Fibroblast of lung (primary cell): ENCODE measurements around the gene ERICH2. TPM values are rescaled to one million over a fixed set of nuclear protein-coding genes. Genes with fewer than 3 reads are reported as not detected.

ENCODE experiments used
- DNase-seq, 2 donors: peaks; one replicate each; pipeline versions ENCODE4 v3.0.0 to v3.0.0-alpha.2; 2010; ENCODE audit warnings: low read depth in 2 of 2
- H2AFZ ChIP-seq: 2 replicates; pipeline ENCODE4 v1.5.1; 2012; ENCODE audit warnings: low read length, control low read depth, inconsistent platforms
- H3K27ac ChIP-seq: 2 replicates; pipeline ENCODE4 v1.5.1; 2011; ENCODE audit warnings: low read length, control low read depth; ENCODE audit not compliant: insufficient read depth
- H3K27me3 ChIP-seq: 2 replicates; pipeline ENCODE4 v1.5.1; 2011; ENCODE audit warnings: mild to moderate bottlenecking, low read length; ENCODE audit not compliant: control insufficient read depth, insufficient read depth
- H3K36me3 ChIP-seq: 2 replicates; pipeline ENCODE4 v1.5.1; 2011; ENCODE audit warnings: low read length; ENCODE audit not compliant: control insufficient read depth, insufficient read depth
- H3K4me1 ChIP-seq: 2 replicates; pipeline ENCODE4 v1.5.1; 2011; ENCODE audit warnings: low read length; ENCODE audit not compliant: control insufficient read depth, insufficient read depth; ENCODE audit errors: extremely low read depth
- H3K4me2 ChIP-seq: 2 replicates; pipeline ENCODE4 v1.5.1; 2011; ENCODE audit warnings: low read length, control low read depth; ENCODE audit not compliant: insufficient read depth; ENCODE audit errors: extremely low read depth
- H3K4me3 ChIP-seq, 4 experiments: fragments of 200-600 bp in 1 of 4; sonication (generic) in 1 of 4; replicated peaks in 1 of 4; 2 replicates each; pipeline ENCODE4 v1.5.1; 2011 to 2016; ENCODE audit warnings: low read length in 4 of 4, low read depth in 3 of 4, mild to moderate bottlenecking in 3 of 4, control low read depth in 2 of 4, inconsistent platforms in 1 of 4, mixed read lengths in 1 of 4; ENCODE audit not compliant: insufficient read depth in 1 of 4; ENCODE audit errors: control extremely low read depth in 1 of 4
- H3K79me2 ChIP-seq: 2 replicates; pipeline ENCODE4 v1.5.1; 2012; ENCODE audit warnings: mild to moderate bottlenecking, low read length, inconsistent platforms; ENCODE audit not compliant: control insufficient read depth, insufficient read depth
- H3K9ac ChIP-seq: 2 replicates; pipeline ENCODE4 v1.5.1; 2011; ENCODE audit warnings: mild to moderate bottlenecking, low read length, control low read depth; ENCODE audit not compliant: insufficient read depth
- H3K9me3 ChIP-seq: 2 replicates; pipeline ENCODE4 v1.5.1; 2012; ENCODE audit warnings: low read depth, low read length; ENCODE audit not compliant: control insufficient read depth, insufficient read depth
- H4K20me1 ChIP-seq: 2 replicates; pipeline ENCODE4 v1.5.1; 2011; ENCODE audit warnings: low read length; ENCODE audit not compliant: control insufficient read depth, insufficient read depth; ENCODE audit errors: extremely low read depth
- EZH2 ChIP-seq: IDR thresholded peaks from 2 replicates; pipeline ENCODE4 v1.5.1; 2012; ENCODE audit warnings: low read length, control low read depth, mild to moderate bottlenecking; ENCODE audit errors: missing control alignments
- polyA plus RNA-seq, 2 donors: library from polyadenylated mRNA; depleted of rRNA in 1 of 2; stranded (reverse) in 1 of 2; unstranded in 1 of 2; fragments of >200 nt; gene quantifications; 2 replicates each; pipeline ENCODE4 v1.2.1, GENCODE V29; 2011 to 2012; ENCODE audit warnings: missing spikeins in 1 of 2
- total RNA-seq: library from RNA; depleted of rRNA; stranded (reverse); fragments of >200 nt; gene quantifications from 2 replicates; pipeline ENCODE4 v1.2.1, GENCODE V29; 2014
- TF ChIP-seq, protein P1 (sequence below), 2 donors: IDR thresholded peaks in 1 of 2; conservative IDR thresholded peaks in 1 of 2; 1 replicate in 1 of 2; 2 replicates in 1 of 2; pipeline ENCODE4 v1.5.1; 2011 to 2012; ENCODE audit warnings: low read length in 2 of 2, control low read depth in 1 of 2, inconsistent platforms in 1 of 2, low read depth in 1 of 2, mild to moderate bottlenecking in 1 of 2

ERICH2 gene
- total and polyA plus RNA-seq, 2 donors (not counting 1 experiment from before 2014, with no cell fraction given), result 3.1 TPM; not detected in 1

DNA sequence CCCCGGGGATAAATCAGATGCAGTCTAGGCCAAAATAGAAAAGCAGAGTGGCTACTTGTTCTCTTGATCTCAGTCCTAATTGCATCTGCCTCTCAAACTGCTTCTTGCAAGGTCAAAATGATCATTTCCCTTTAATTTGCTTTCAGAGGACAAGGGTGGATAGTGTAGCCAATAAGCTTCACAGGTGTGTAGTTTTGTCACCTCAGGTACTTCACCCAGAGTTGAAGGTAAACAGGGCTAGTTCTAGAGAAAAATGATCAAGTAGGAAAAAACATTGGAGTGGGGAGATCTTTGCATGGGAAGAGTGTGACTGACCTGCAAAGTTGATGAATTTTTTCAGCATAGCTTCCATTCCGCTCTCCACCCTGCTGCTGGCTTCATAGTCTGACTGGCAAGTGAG, 8.7 kb downstream of the ERICH2 start:
- no peaks in the 10 kb centered on the region for H3K9me3 ChIP-seq
- no peak for TF ChIP-seq EZH2
- TF ChIP-seq, protein P1, sequence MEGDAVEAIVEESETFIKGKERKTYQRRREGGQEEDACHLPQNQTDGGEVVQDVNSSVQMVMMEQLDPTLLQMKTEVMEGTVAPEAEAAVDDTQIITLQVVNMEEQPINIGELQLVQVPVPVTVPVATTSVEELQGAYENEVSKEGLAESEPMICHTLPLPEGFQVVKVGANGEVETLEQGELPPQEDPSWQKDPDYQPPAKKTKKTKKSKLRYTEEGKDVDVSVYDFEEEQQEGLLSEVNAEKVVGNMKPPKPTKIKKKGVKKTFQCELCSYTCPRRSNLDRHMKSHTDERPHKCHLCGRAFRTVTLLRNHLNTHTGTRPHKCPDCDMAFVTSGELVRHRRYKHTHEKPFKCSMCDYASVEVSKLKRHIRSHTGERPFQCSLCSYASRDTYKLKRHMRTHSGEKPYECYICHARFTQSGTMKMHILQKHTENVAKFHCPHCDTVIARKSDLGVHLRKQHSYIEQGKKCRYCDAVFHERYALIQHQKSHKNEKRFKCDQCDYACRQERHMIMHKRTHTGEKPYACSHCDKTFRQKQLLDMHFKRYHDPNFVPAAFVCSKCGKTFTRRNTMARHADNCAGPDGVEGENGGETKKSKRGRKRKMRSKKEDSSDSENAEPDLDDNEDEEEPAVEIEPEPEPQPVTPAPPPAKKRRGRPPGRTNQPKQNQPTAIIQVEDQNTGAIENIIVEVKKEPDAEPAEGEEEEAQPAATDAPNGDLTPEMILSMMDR (conservative IDR thresholded peaks at IDR 0.05 in 1 of 2, IDR thresholded peaks at IDR 0.05 in 1 of 2; ENCODE audit: low read depth in 1 of 2, low read length in 2 of 2), result no peak
- no peaks in the 10 kb centered on the region for H4K20me1 ChIP-seq
- no peaks in the 10 kb centered on the region for H3K79me2 ChIP-seq
- H3K36me3 ChIP-seq, result no peaks in the 10 kb centered on the region
- DNase-seq, result no peak
- no peak overlapping the region for H3K4me3 ChIP-seq
- no peak overlapping the region for H3K9ac ChIP-seq
- no peak overlapping the region for H3K27ac ChIP-seq
- H2AFZ ChIP-seq, result no peak overlapping the region
- no peak overlapping the region for H3K4me2 ChIP-seq
- H3K27me3 ChIP-seq, result no peaks in the 10 kb centered on the region
- no peaks in the 10 kb centered on the region for H3K4me1 ChIP-seq

DNA sequence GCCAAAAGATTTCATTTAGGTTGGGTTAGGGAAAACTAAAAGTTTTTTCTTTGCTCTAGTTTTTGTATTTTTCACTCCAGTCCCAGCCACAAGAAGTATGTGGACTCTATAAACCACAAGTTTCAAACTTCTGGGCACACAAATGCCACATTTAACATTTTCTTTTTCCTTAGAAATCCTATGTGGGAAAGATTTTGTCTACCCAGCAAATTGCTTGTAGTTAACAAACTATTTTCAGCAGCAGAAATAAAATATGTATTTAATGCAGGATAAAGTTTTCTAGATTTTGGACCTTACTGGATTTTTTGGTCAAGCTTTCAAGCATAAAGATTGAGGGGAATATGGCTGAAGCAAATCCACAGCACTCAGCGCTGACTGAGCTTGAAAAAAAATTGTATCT, 9.1 kb downstream of the ERICH2 start:
- Histone ChIP-seq H3K79me2 (no peaks in the 10 kb centered on the region), H3K36me3 (no peaks in the 10 kb centered on the region), H3K27me3 (no peaks in the 10 kb centered on the region), H3K4me2 (no peak overlapping the region), H3K9ac (no peak overlapping the region), H3K4me1 (no peaks in the 10 kb centered on the region), H4K20me1 (no peaks in the 10 kb centered on the region), H3K27ac (no peak overlapping the region), H3K9me3 (no peaks in the 10 kb centered on the region), H3K4me3 (no peak overlapping the region), H2AFZ (no peak overlapping the region)
- no peak for TF ChIP-seq EZH2
- TF ChIP-seq, protein P1 (conservative IDR thresholded peaks at IDR 0.05 in 1 of 2, IDR thresholded peaks at IDR 0.05 in 1 of 2; ENCODE audit: low read depth in 1 of 2, low read length in 2 of 2), result no peak
- no peak for DNase-seq

DNA sequence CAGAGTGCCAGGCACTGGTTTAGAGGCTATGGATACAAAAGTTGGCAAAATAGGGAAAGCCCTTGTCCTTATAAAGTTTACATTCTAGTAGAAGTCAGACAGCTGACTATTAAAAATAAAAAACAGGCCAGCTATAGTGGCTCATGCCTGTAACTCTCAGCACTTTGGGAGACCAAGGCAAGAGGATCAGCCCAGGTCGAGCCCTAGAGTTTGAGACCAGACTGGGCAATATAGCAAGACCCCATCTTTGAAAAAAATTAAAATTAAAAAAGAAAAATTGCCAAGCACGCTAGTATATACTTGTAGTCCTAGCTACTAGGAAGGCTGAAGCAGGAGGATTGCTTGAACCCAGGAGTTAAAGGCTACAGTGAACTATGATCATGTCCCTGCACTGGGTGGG, 12.5 kb downstream of the ERICH2 start:
- H3K79me2 ChIP-seq, result no peaks in the 10 kb centered on the region
- TF ChIP-seq, protein P1 (conservative IDR thresholded peaks at IDR 0.05 in 1 of 2, IDR thresholded peaks at IDR 0.05 in 1 of 2; ENCODE audit: low read depth in 1 of 2, low read length in 2 of 2), result no peak
- no peak overlapping the region for H3K27ac ChIP-seq
- no peak overlapping the region for H3K9ac ChIP-seq
- H3K4me2 ChIP-seq, result no peak overlapping the region
- H3K9me3 ChIP-seq, result no peaks in the 10 kb centered on the region
- no peak overlapping the region for H3K4me3 ChIP-seq
- no peak for DNase-seq
- no peaks in the 10 kb centered on the region for H3K36me3 ChIP-seq
- no peak overlapping the region for H2AFZ ChIP-seq
- H3K27me3 ChIP-seq, result no peaks in the 10 kb centered on the region
- no peaks in the 10 kb centered on the region for H3K4me1 ChIP-seq
- no peaks in the 10 kb centered on the region for H4K20me1 ChIP-seq
